ENCODE data around the gene SMTN. TPM values are rescaled to one million over a fixed set of nuclear protein-coding genes. Genes with fewer than 3 reads are reported as not detected.

Gene SMTN
- total and polyA plus RNA-seq, 9 of the 15 experiments (the other 6 are each of a cell fraction or from before 2014, with no cell fraction given): 2.5 to 41.1 (median 16.1) TPM

- TF ChIP-seq JUND (IDR thresholded peaks at IDR 0.05; ENCODE audit: borderline replicate concordance, low read depth, low read length) (peak; percentile 62; the same call in 1 of the 2 replicates), JUND (tag; IDR thresholded peaks at IDR 0.05; ENCODE audit: borderline replicate concordance, low read depth, low read length) (peak; percentile 45; the same call in 1 of the 3 replicates), ZBTB40 (IDR thresholded peaks at IDR 0.05) (no peak), ZBTB40 (CRISPR knock-in tag; IDR thresholded peaks at IDR 0.05) (no peak), CHCHD3 (CRISPR knock-in tag; IDR thresholded peaks at IDR 0.05) (no peak), CCAR2 (IDR thresholded peaks at IDR 0.05; ENCODE audit: low read depth, low read length) (no peak), NCOA6 (IDR thresholded peaks at IDR 0.05) (no peak), CUX1 (CRISPR knock-in tag; IDR thresholded peaks at IDR 0.05) (no peak), SREBF1 (IDR thresholded peaks at IDR 0.05; ENCODE audit: borderline replicate concordance, low read depth, low read length) (no peak), CREBBP (IDR thresholded peaks at IDR 0.05; ENCODE audit: low read depth, low read length) (no peak)
Measured at GRCh38 chr22:31144223-31144622, 63.1 kb downstream of the SMTN start (continued).

All from K562 (cell line).